Kidney epithelial cell (primary cell): ENCODE results near the gene TMEM147. TPM values are rescaled to one million over a fixed set of nuclear protein-coding genes. Genes with fewer than 3 reads are reported as not detected.
A peak's percentile ranks its signal among the peaks of the same experiment; 100 is the strongest.

Experiments
- DNase-seq: peaks from one replicate; pipeline ENCODE4 v3.0.0-alpha.2; 2010; ENCODE audit warnings: low read depth
- H3K27me3 ChIP-seq: 2 replicates; pipeline ENCODE4 v1.6.0; 2011; ENCODE audit warnings: low read length; ENCODE audit not compliant: control insufficient read depth, insufficient read depth
- H3K36me3 ChIP-seq: 2 replicates; pipeline ENCODE4 v1.5.1; 2011; ENCODE audit warnings: low read length; ENCODE audit not compliant: control insufficient read depth, insufficient read depth
- H3K4me3 ChIP-seq: 2 replicates; pipeline ENCODE4 v1.5.1; 2011; ENCODE audit warnings: low read depth, mild to moderate bottlenecking, control low read depth, low read length
- total RNA-seq: library from RNA; depleted of rRNA; stranded (reverse); fragments of >200 nt; gene quantifications from 2 replicates; pipeline ENCODE4 v1.2.3, GENCODE V29; 2015
- TF ChIP-seq, protein P1 (sequence below): IDR thresholded peaks from 2 replicates; pipeline ENCODE4 v1.5.1; 2011; ENCODE audit warnings: mild to moderate bottlenecking, moderate library complexity, low read length, control low read depth, inconsistent platforms; ENCODE audit not compliant: insufficient read depth, poor library complexity, severe bottlenecking

TMEM147 gene
- total RNA-seq, 1 donor from 2014 or later = 160 TPM

DNA sequence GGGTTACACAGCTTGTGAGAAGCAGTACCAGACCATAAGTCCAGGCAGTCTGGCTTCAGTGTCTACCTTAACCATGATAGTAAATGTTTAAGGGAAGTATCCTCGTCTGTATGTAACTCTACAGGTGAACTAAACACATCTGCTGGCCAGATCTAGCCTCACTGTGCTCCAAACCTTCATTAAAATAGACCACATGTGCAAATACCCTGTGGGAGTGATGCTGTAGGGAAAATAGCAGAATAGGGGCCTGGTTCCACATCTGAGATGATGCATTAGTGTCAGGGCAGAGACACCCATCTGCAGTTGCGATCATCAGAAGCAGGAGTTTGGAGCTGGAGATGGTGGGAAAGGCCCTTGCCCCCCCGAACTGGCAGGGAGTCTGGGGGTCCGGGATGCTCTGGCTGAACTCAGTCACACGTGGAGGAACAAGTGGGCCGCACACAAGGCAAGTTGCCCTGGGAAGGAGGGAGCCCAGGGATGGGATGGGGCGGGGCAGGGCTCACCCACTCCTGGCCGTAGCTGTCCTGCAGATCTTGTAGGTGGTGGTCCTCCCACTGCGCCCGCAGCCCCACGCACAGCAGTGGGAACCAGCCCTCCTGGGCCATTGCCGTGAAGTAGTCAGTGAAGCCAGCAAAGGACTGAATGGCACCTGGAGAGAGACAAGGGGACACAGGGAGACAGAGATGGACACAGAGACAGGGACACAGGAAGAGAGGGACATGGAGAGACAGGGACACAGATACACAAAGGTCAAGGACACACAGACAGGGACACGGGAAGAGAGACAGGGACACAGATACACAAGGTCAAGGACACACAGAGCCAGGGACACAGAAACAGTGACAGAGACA is 7.3 kb downstream of the TMEM147 start:
- DNase-seq = no peak
- Histone ChIP-seq H3K27me3 (peaks cover 11% of the 10 kb centered on the region), H3K4me3 (no peak overlapping the region), H3K36me3 (peaks cover 3% of the 10 kb centered on the region)
- TF ChIP-seq, protein P1, sequence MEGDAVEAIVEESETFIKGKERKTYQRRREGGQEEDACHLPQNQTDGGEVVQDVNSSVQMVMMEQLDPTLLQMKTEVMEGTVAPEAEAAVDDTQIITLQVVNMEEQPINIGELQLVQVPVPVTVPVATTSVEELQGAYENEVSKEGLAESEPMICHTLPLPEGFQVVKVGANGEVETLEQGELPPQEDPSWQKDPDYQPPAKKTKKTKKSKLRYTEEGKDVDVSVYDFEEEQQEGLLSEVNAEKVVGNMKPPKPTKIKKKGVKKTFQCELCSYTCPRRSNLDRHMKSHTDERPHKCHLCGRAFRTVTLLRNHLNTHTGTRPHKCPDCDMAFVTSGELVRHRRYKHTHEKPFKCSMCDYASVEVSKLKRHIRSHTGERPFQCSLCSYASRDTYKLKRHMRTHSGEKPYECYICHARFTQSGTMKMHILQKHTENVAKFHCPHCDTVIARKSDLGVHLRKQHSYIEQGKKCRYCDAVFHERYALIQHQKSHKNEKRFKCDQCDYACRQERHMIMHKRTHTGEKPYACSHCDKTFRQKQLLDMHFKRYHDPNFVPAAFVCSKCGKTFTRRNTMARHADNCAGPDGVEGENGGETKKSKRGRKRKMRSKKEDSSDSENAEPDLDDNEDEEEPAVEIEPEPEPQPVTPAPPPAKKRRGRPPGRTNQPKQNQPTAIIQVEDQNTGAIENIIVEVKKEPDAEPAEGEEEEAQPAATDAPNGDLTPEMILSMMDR = no peak

DNA sequence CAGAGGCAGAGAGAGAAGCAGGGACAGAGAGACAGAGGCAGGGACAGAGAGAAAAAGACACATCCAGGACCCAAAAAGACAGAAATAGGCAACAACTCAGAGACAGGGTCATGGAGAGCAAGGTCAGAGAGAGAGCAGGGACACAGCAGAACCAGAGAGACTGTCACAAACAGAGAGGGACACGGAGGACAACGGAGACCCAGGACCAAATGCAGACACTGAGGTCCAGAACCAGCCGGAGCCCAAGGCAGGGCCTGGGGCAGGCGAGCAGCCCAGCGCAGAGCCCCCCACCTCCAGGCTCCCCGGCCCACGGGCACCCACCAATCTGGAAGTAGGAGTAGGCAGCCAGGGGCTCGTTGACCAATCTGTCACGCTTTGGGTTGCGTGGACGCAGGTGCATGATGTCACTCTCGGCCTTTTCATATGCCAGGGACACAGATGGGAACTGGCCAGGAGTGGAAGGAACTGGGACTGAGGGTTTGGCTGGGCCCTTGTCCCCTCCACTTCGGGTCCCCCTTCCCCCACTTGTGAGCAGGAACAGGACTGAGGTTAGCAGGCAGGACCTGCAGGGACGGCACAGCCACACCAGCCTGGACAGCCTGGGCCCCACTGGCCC is 8.1 kb downstream of the TMEM147 start:
- peaks cover 3% of the 10 kb centered on the region for H3K36me3 ChIP-seq
- DNase-seq = no peak
- no peak overlapping the region for H3K4me3 ChIP-seq
- H3K27me3 ChIP-seq = peaks cover 18% of the 10 kb centered on the region
- TF ChIP-seq, protein P1 = no peak

DNA sequence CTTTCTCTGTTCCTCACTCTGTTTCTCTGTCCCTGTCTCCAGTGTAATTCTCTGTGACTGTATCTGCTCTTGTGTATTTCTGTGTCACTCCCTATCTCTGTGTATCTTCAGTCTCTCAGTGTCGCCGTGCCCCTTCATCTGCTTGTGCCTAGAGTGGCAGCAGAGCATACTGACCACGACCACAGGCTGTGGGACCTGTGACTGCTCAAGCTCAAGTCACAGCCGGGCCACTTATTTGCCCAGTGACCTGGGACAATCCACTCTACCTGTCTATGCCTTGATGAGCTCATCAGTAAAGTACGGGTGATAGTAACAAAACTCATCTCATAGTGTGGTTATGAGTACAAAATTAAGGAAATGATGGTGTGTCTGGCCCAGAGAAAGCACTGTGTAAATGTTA is 8.7 kb downstream of the TMEM147 start:
- Histone ChIP-seq H3K36me3 (peaks cover 3% of the 10 kb centered on the region), H3K4me3 (no peak overlapping the region), H3K27me3 (peaks cover 24% of the 10 kb centered on the region)
- no peak for DNase-seq
- TF ChIP-seq, protein P1 = no peak

DNA sequence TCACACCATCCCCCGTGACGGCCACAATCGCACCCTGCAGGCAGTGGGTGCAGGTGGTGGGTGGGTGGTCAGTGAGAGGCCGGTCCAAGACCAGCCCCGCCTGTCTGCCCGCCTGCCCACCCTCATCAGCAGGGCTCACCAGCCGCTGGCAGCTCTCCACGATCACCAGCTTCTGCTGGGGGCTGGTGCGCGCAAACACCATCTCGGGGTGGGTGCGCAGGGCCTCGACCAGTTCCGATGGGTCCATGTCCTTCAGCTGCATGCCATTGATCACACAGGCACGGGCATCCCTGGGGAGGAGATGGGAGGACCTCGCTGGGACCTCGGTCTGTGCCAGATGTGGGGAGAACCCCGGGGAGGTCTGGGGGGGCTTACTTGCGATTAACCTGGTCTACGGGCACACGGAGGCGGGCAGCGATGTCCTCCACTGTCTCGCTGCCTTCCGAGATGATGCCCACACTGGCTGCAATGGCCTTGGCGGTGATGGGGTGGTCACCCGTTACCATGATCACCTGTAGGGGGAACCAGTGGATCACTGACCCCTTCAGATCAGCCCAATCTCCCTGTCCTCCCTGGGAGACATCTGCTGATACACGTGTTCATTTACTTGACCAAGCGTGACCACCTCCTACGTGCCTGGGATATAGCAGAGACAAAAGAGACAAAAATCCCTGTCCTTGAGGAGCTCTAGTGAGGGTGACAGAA is 10.0 kb downstream of the TMEM147 start:
- TF ChIP-seq, protein P1 = peak; percentile 46
- Histone ChIP-seq H3K36me3 (peaks cover 2% of the 10 kb centered on the region), H3K4me3 (no peak overlapping the region), H3K27me3 (peaks cover 34% of the 10 kb centered on the region)
- no peak for DNase-seq

DNA sequence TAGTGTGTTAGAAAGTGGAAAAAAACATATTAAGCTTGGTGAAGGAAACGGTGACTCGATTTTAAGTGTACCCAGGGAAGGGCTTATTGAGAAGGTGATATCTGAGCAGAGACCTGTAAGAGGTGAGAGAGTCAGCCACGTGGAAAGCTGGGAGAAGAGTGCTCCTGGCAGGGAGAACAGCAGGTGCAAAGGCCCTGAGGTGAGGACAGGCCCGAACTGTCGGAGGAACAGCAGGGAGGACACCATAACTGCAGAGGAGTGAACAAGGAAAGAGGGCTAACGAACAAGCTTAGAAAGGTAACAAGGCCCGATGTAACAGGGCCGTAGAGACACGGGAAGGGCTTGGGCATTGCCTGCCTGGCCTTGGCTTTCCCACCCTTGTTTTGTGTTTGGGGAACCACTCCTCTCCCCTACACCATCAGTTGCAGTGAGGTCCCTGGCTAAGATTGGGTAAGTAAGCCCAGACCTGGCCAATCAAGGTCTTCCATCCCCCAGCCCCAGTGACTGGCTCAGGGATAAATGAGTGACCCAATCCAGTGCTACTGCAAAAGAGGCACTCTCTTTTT is 10.7 kb downstream of the TMEM147 start:
- Histone ChIP-seq H3K36me3 (no peaks in the 10 kb centered on the region), H3K27me3 (peaks cover 34% of the 10 kb centered on the region), H3K4me3 (no peak overlapping the region)
- TF ChIP-seq, protein P1 = no peak
- DNase-seq = no peak
